HUES64 (cell line): ENCODE results near the gene ARIH1.
A peak's percentile ranks its signal among the peaks of the same experiment; 100 is the strongest.
"Not testable (repeated sequence)": the region's sequence is repeated elsewhere in the genome, so short reads cannot be mapped to it uniquely, and the experiment has no call there.

ENCODE experiments used
- H3K27ac ChIP-seq: 2 replicates; pipeline ENCODE4 v1.7.0; 2013; ENCODE audit warnings: low read depth, low read length, inconsistent platforms
- H3K27me3 ChIP-seq: 2 replicates; pipeline ENCODE4 v1.6.1; 2013; ENCODE audit warnings: mild to moderate bottlenecking, low read length; ENCODE audit not compliant: insufficient read depth
- H3K36me3 ChIP-seq: 2 replicates; pipeline ENCODE4 v1.6.1; 2013; ENCODE audit warnings: mild to moderate bottlenecking, low read length; ENCODE audit not compliant: insufficient read depth
- H3K4me1 ChIP-seq: 2 replicates; pipeline ENCODE4 v1.6.1; 2013; ENCODE audit warnings: mild to moderate bottlenecking, low read length, moderate library complexity; ENCODE audit not compliant: insufficient read depth
- H3K4me3 ChIP-seq: 2 replicates; pipeline ENCODE4 v1.5.1; 2013; ENCODE audit warnings: mild to moderate bottlenecking, low read length, moderate library complexity
- H3K9ac ChIP-seq: 2 replicates; pipeline ENCODE4 v1.6.1; 2013; ENCODE audit warnings: mild to moderate bottlenecking, low read depth, low read length
- H3K9me3 ChIP-seq: 2 replicates; pipeline ENCODE4 v1.6.1; 2013; ENCODE audit warnings: low read depth, low read length; ENCODE audit not compliant: insufficient read depth
- WGBS: fragments of 150-250, 120-280 bp; methylation state at CpG from one replicate; pipeline ENCODE4 v1.1.7; 2013; ENCODE audit warnings: missing lambda C conversion rate; 5-methylcytosine and 5-hydroxymethylcytosine counted together

The ARIH1 gene

GRCh38 chr15:72468103-72468502 is 6.0 kb upstream of the ARIH1 start:
- no peak overlapping the region for H3K27ac ChIP-seq
- WGBS = 96% methylated on average over 3 of the region's 3 CpGs
- no peak overlapping the region for H3K4me3 ChIP-seq
- no peaks in the 10 kb centered on the region for H3K27me3 ChIP-seq
- H3K9me3 ChIP-seq = no peaks in the 10 kb centered on the region
- H3K9ac ChIP-seq = no peak overlapping the region
- no peaks in the 10 kb centered on the region for H3K36me3 ChIP-seq
- peaks cover 3% of the 10 kb centered on the region; the same call in 1 of the 2 replicates for H3K4me1 ChIP-seq

GRCh38 chr15:72472992-72473610 is 1.0 kb upstream of the ARIH1 start:
- Histone ChIP-seq H3K9ac (peak overlapping the region; percentile 96), H3K36me3 (peaks cover 17% of the 10 kb centered on the region), H3K27ac (peak overlapping the region; percentile 97), H3K4me1 (peaks cover 9% of the 10 kb centered on the region; the same call in 1 of the 2 replicates), H3K9me3 (no peaks in the 10 kb centered on the region), H3K4me3 (peak overlapping the region; percentile 76), H3K27me3 (no peaks in the 10 kb centered on the region)
- WGBS = 74% methylated on average over 4 of the region's 4 CpGs

GRCh38 chr15:72474466-72474911 is 359 bp downstream of the ARIH1 start:
- H3K4me3 ChIP-seq = peak overlapping the region; percentile 76
- H3K9ac ChIP-seq = peak overlapping the region; percentile 96
- peak overlapping the region; percentile 97 for H3K27ac ChIP-seq
- no peaks in the 10 kb centered on the region for H3K27me3 ChIP-seq
- WGBS = under 1% methylated on average over 67 of the region's 67 CpGs
- peaks cover 9% of the 10 kb centered on the region; the same call in 1 of the 2 replicates for H3K4me1 ChIP-seq
- H3K36me3 ChIP-seq = peaks cover 28% of the 10 kb centered on the region
- H3K9me3 ChIP-seq = no peaks in the 10 kb centered on the region

- H3K4me3 ChIP-seq = peak overlapping the region; percentile 76
- peaks cover 31% of the 10 kb centered on the region for H3K36me3 ChIP-seq
- peak overlapping the region; percentile 96 for H3K9ac ChIP-seq
- WGBS = under 1% methylated on average over 42 of the region's 42 CpGs
- no peaks in the 10 kb centered on the region for H3K9me3 ChIP-seq
- H3K27ac ChIP-seq = peak overlapping the region; percentile 97
- H3K4me1 ChIP-seq = peaks cover 9% of the 10 kb centered on the region; the same call in 1 of the 2 replicates
- no peaks in the 10 kb centered on the region for H3K27me3 ChIP-seq
Observed at GRCh38 chr15:72474912-72475628, 940 bp downstream of the ARIH1 start.

- Histone ChIP-seq H3K27me3 (no peaks in the 10 kb centered on the region), H3K9me3 (no peaks in the 10 kb centered on the region), H3K36me3 (peaks cover 31% of the 10 kb centered on the region), H3K27ac (0 out of 2 replicates have a peak overlapping the region, but pooled peaks have one; percentile 97), H3K4me3 (peak overlapping the region; percentile 76), H3K4me1 (peaks cover 9% of the 10 kb centered on the region; the same call in 1 of the 2 replicates), H3K9ac (peak overlapping the region; percentile 96)
- WGBS = 25% methylated on average over 1 of the region's 2 CpGs
Observed at GRCh38 chr15:72475674-72476073, 1.5 kb downstream of the ARIH1 start.

GRCh38 chr15:72476330-72476729 is 2.2 kb downstream of the ARIH1 start:
- Histone ChIP-seq H3K36me3 (peaks cover 31% of the 10 kb centered on the region), H3K4me3 (peak overlapping the region; percentile 76)
- H3K27ac ChIP-seq, H3K9ac ChIP-seq, H3K9me3 ChIP-seq, H3K27me3 ChIP-seq, H3K4me1 ChIP-seq: not testable (repeated sequence)
- WGBS = 95% methylated on average over 16 of the region's 16 CpGs

GRCh38 chr15:72481015-72481659 is 7.0 kb downstream of the ARIH1 start:
- H3K27me3 ChIP-seq = no peaks in the 10 kb centered on the region
- no peak overlapping the region for H3K27ac ChIP-seq
- H3K9ac ChIP-seq = no peak overlapping the region
- H3K4me1 ChIP-seq = peaks cover 5% of the 10 kb centered on the region; the same call in 1 of the 2 replicates
- H3K9me3 ChIP-seq = no peaks in the 10 kb centered on the region
- H3K4me3 ChIP-seq = no peak overlapping the region
- WGBS = 92% methylated on average over 3 of the region's 3 CpGs
- H3K36me3 ChIP-seq = peaks cover 35% of the 10 kb centered on the region

GRCh38 chr15:72482275-72482674 is 8.1 kb downstream of the ARIH1 start:
- Histone ChIP-seq H3K9me3 (no peaks in the 10 kb centered on the region), H3K27ac (no peak overlapping the region), H3K4me1 (peaks cover 6% of the 10 kb centered on the region; the same call in 1 of the 2 replicates), H3K9ac (no peak overlapping the region), H3K4me3 (no peak overlapping the region), H3K27me3 (no peaks in the 10 kb centered on the region), H3K36me3 (peaks cover 26% of the 10 kb centered on the region)

GRCh38 chr15:72483279-72483678 is 9.1 kb downstream of the ARIH1 start:
- Histone ChIP-seq H3K9ac (no peak overlapping the region), H3K4me1 (peaks cover 6% of the 10 kb centered on the region; the same call in 1 of the 2 replicates), H3K4me3 (no peak overlapping the region), H3K27ac (no peak overlapping the region), H3K9me3 (no peaks in the 10 kb centered on the region), H3K36me3 (peaks cover 18% of the 10 kb centered on the region), H3K27me3 (no peaks in the 10 kb centered on the region)
- WGBS = 96% methylated on average over 5 of the region's 6 CpGs

GRCh38 chr15:72486144-72486543 is 12.0 kb downstream of the ARIH1 start:
- no peak overlapping the region for H3K4me3 ChIP-seq
- H3K4me1 ChIP-seq = peaks cover 6% of the 10 kb centered on the region; the same call in 1 of the 2 replicates
- H3K9me3 ChIP-seq = no peaks in the 10 kb centered on the region
- no peak overlapping the region for H3K9ac ChIP-seq
- no peak overlapping the region for H3K27ac ChIP-seq
- 97% methylated on average over 3 of the region's 3 CpGs for WGBS
- peaks cover 14% of the 10 kb centered on the region; the same call in 1 of the 2 replicates for H3K36me3 ChIP-seq
- no peaks in the 10 kb centered on the region for H3K27me3 ChIP-seq
